ENCODE results near the gene GYG1.

GYG1 gene

GRCh38 chr3:149026718-149027117 lies 35.4 kb downstream of the GYG1 start:
- CTCF ChIA-PET = no interaction called here
- POLR2A ChIA-PET (ENCODE audit: low non-redundant PET) = no interaction called here
- TF ChIP-seq CTCF (conservative IDR thresholded peaks at IDR 0.05; ENCODE audit: low read depth) = no peak
- DNase-seq (ENCODE audit: low spot score) = no peak
- H3K27ac ChIP-seq = no peak overlapping the region

DNA sequence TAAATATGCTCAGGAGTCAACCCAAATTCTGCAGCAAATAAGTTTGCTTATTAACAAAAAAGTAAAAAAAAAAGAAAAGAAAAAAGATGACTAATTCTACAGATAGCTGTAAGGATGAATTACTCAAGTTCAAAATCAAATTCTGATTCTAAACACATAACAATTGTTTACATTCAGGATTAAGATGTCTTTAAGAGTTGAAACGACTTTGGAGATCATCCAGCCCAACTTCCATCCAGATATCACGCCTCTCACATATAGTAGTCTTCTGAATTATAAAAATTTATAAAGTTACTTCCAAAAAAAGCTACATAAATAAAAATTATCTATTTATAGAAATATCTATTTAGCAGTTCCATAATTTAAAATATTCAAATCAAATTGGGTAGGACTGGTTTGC lies 39.8 kb downstream of the GYG1 start:
- H3K27ac ChIP-seq = no peak overlapping the region
- POLR2A ChIA-PET (ENCODE audit: low non-redundant PET) = no interaction called here
- CTCF ChIA-PET = interaction anchor here (0.6 kb wide), 1 partner anchor 88 kb away, joined by 3 read pairs; no protein-coding TSS in a partner anchor
- no peak for DNase-seq (ENCODE audit: low spot score)
- no peak for TF ChIP-seq CTCF (conservative IDR thresholded peaks at IDR 0.05; ENCODE audit: low read depth)

- POLR2A ChIA-PET (ENCODE audit: low non-redundant PET) = no interaction called here
- no peak for DNase-seq (ENCODE audit: low spot score)
- TF ChIP-seq CTCF (conservative IDR thresholded peaks at IDR 0.05; ENCODE audit: low read depth) = no peak
- CTCF ChIA-PET = no interaction called here
- no peak overlapping the region for H3K27ac ChIP-seq
Observed at GRCh38 chr3:149037684-149038083, 46.3 kb downstream of the GYG1 start.

DNA sequence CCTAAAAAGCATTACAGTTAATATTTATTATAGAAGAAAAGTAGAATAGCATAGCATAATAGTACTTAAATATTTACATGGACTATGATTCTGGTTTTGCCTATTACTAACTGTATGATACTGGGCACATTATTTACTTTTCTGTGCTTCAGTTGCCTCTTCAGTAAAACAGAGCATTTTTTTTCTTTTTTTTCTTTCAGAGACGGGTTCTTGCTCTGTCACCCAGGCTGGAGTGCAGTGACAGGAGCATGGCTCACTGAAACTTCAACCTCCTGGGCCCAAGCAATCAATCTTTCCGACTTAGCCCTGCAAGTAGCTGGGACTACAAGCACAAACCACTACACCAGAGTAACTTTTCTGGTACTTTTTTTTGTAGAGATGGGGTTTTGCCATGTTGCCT lies 47.0 kb downstream of the GYG1 start:
- H3K27ac ChIP-seq = no peak overlapping the region
- no peak for DNase-seq (ENCODE audit: low spot score)
- CTCF ChIA-PET = interaction anchor here (0.7 kb wide), 1 partner anchor 28 kb away, joined by 3 read pairs; no protein-coding TSS in a partner anchor
- TF ChIP-seq CTCF (conservative IDR thresholded peaks at IDR 0.05; ENCODE audit: low read depth) = no peak
- POLR2A ChIA-PET (ENCODE audit: low non-redundant PET) = no interaction called here

DNA sequence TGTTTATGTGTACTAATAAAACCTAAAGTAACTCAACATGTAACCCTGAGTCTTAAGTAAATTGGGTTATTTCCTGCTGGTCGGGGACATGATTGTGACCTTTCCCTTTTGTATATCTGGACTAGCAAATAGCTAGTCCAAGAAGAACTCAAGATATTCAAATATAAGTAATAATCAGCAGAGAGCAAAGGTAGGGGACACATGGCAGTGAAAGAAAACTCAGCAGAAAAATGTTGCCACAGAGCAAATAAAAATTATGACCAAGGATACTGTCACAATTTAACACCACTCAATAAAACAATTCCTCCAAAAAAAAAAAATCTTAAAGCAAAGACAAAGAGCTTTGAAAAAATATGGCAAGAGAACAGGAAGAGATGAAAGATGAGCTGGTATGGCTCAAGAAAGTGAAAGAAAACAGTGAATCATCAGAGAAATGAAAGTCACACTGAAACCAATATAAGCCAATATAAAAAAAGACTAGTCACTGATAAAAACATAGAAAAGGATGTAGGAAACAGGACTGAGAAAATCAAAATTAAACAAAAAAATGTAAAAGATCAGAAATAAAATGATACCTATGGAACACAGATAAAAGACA lies 51.5 kb downstream of the GYG1 start:
- TF ChIP-seq CTCF (conservative IDR thresholded peaks at IDR 0.05; ENCODE audit: low read depth) = no peak
- H3K27ac ChIP-seq = no peak overlapping the region
- CTCF ChIA-PET = interaction anchor here (0.7 kb wide), 1 partner anchor 229 kb away, joined by 3 read pairs; no protein-coding TSS in a partner anchor
- POLR2A ChIA-PET (ENCODE audit: low non-redundant PET) = interaction anchor here (0.7 kb wide), 1 partner anchor 9 kb away, joined by 4 read pairs; no protein-coding TSS in a partner anchor
- DNase-seq (ENCODE audit: low spot score) = no peak

DNA sequence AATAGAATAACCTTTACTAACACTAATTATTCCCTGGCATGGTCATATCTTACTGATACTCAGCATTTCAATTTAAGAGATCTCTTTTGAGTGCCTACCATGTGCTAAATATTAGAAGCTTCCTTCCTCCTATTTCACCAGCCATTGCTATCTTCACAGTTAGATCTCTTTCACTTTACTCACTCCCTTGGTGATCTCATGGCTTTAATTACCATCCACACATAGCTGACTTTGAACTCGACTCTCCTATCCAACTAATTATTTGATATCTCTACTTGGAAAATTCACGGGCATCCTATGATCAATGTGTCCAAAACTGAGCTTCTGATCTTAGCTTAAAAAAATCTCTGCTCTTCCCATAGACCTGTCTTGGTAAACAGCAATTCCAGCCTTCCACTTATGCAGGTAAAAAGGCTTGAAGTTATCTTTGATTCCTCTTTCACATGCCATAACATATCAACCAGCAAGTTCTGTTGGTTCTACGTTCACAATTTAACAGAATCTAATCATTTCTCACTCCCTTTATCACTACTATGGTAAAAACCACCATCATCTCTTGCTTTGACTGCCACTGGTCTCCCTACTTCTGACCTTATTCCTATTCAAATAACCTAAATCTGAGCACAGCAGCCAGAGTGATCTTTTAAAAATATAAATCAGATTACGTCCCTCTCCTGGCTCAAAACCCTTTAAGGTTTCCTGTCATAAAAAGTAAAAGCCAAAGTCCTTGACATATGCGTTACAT lies 53.2 kb downstream of the GYG1 start:
- no peak for TF ChIP-seq CTCF (conservative IDR thresholded peaks at IDR 0.05; ENCODE audit: low read depth)
- CTCF ChIA-PET = interaction anchor here (0.5 kb wide), 1 partner anchor 244 kb away, joined by 3 read pairs; no protein-coding TSS in a partner anchor
- POLR2A ChIA-PET (ENCODE audit: low non-redundant PET) = no interaction called here
- no peak for DNase-seq (ENCODE audit: low spot score)
- no peak overlapping the region for H3K27ac ChIP-seq

Data from RWPE1 (cell line).